OCI-LY1 (cell line): ENCODE data around the gene COL15A1.

Source experiments
- EZH2 ChIP-seq: fragments of 200-600 bp; sonication (generic), shearing (Covaris generic); IDR thresholded peaks from 2 replicates; pipeline ENCODE4 v1.8.0; 2017; ENCODE audit warnings: borderline replicate concordance, mixed run types, mild to moderate bottlenecking, antibody characterized with exemption, low read length, moderate library complexity, mixed read lengths
- TF ChIP-seq, protein P1 (sequence below): fragments of 200-600 bp; sonication (generic), shearing (Covaris generic); IDR thresholded peaks from 2 replicates; pipeline ENCODE4 v1.5.1; 2017; ENCODE audit warnings: mild to moderate bottlenecking, antibody characterized with exemption, low read length, moderate library complexity, mixed read lengths

DNA sequence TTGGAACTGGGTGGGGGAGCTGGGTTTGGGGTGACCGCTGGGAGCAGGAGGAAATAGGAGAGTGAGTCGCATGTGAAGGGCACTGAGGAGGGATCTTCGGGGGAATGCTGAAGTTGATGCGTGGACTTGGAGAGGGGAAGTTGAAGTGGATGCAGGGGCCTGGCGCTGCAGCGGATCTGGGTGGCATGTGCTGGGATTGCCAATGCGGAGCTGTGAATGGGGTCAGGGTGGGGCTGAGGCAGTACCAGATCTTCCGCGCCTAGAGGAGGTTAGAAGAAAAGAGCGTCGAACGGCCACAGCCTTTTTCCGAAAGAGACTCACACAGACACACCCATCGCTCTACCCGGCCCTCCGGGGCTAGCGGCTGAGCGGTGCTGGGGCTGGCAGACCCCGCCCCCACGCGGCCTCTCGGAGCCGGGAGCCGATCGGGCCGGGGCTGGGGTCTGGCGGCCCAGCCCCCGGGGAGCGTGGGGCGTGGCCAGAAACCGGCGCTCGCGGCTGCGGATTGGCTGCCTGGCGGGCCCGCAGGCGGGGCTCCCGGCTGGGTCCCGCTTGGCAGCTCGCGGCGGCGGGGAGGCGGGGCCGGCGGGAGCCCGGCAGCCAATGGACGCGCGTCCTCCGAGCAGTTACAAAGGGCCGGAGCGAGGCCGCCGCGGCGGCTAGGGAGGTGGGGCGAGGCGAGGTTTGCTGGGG lies 160.9 kb downstream of the COL15A1 start, which contains the start of gene TGFBR1:
- TF ChIP-seq, protein P1, sequence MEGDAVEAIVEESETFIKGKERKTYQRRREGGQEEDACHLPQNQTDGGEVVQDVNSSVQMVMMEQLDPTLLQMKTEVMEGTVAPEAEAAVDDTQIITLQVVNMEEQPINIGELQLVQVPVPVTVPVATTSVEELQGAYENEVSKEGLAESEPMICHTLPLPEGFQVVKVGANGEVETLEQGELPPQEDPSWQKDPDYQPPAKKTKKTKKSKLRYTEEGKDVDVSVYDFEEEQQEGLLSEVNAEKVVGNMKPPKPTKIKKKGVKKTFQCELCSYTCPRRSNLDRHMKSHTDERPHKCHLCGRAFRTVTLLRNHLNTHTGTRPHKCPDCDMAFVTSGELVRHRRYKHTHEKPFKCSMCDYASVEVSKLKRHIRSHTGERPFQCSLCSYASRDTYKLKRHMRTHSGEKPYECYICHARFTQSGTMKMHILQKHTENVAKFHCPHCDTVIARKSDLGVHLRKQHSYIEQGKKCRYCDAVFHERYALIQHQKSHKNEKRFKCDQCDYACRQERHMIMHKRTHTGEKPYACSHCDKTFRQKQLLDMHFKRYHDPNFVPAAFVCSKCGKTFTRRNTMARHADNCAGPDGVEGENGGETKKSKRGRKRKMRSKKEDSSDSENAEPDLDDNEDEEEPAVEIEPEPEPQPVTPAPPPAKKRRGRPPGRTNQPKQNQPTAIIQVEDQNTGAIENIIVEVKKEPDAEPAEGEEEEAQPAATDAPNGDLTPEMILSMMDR = no peak
- TF ChIP-seq EZH2 = no peak
